Nephron (organoid): ENCODE measurements around the gene SRF.

Source experiments
- H3K27ac Mint-ChIP-seq, 3 experiments: 2 replicates each; pipeline ENCODE4 v1.8.0; 2020; ENCODE audit warnings: mixed read lengths in 3 of 3, mild to moderate bottlenecking in 2 of 3, moderate library complexity in 1 of 3
- H3K27me3 Mint-ChIP-seq: 2 replicates; pipeline ENCODE4 v1.8.0; 2021; ENCODE audit warnings: low read depth, mild to moderate bottlenecking, moderate library complexity, mixed read lengths
- H3K36me3 Mint-ChIP-seq: 2 replicates; pipeline ENCODE4 v1.8.0; 2020; ENCODE audit warnings: low read depth, mixed read lengths
- H3K4me1 Mint-ChIP-seq: 2 replicates; pipeline ENCODE4 v1.8.0; 2020; ENCODE audit warnings: mixed read lengths
- H3K4me3 Mint-ChIP-seq, 3 experiments: 2 replicates each; pipeline ENCODE4 v1.8.0; 2020; ENCODE audit warnings: mild to moderate bottlenecking in 3 of 3, mixed read lengths in 3 of 3, moderate library complexity in 2 of 3
- H3K9me3 Mint-ChIP-seq: 2 replicates; pipeline ENCODE4 v1.8.0; 2020; ENCODE audit warnings: mixed read lengths
- CTCF ChIP-seq, 3 experiments: fragments of 200-600 bp; sonication (generic); IDR thresholded peaks; one replicate each; pipeline ENCODE4 v1.5.0; 2021; ENCODE audit warnings: antibody characterized with exemption in 3 of 3; ENCODE audit not compliant: unreplicated experiment in 3 of 3

Gene SRF

DNA sequence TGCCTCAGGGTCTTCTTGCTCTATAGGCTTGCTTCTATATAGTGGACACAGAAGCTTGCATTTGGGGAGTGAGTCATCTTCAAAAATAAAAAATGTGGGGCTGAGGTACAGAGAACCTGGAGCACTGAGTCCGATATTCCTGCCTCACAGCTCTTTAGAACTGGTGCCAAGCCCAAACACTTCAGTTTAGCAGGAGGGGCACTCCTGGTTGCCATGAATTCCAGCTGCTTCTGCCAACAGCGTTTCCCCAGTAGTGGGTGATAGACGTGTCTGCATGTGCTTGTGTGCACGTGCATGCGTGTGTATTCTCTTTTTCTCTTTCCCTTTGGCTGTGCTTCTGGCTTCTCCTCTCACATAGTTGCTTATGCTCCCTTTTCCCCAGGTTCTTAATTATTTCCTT is 46.3 kb downstream of the SRF start:
- H3K4me3 Mint-ChIP-seq: no peak overlapping the region
- H3K27ac Mint-ChIP-seq: no peak overlapping the region
- no peak for TF ChIP-seq CTCF (IDR thresholded peaks at IDR 0.05; ENCODE audit: unreplicated experiment in 3 of 3)
- peaks cover 23% of the 10 kb centered on the region for H3K36me3 Mint-ChIP-seq
- no peaks in the 10 kb centered on the region for H3K9me3 Mint-ChIP-seq
- peaks cover 4% of the 10 kb centered on the region for H3K4me1 Mint-ChIP-seq
- no peaks in the 10 kb centered on the region for H3K27me3 Mint-ChIP-seq

DNA sequence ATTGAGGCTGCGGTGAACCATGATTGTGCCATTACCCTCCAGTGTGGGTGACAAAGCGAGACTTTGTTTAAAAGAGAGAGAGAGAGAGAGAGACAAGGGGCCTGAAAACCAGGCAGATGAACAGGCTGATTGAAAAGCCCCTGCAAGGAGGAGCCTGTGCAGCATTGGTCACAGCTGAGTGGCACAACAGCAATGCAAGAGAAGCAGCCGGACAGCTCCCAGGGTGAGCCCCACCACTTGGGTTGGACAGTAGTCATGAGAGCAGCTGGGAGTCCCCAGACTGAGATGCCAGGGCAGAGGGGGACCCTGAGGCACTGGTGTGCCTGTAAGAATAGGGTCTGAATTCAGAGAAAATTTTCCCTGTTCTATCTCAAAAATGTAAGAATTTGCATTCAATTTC is 48.0 kb downstream of the SRF start:
- Mint-ChIP-seq H3K36me3 (peaks cover 28% of the 10 kb centered on the region), H3K4me3 (no peak overlapping the region), H3K4me1 (peaks cover 4% of the 10 kb centered on the region), H3K27ac (no peak overlapping the region), H3K9me3 (no peaks in the 10 kb centered on the region), H3K27me3 (no peaks in the 10 kb centered on the region)
- TF ChIP-seq CTCF (IDR thresholded peaks at IDR 0.05; ENCODE audit: unreplicated experiment in 3 of 3): no peak

- Mint-ChIP-seq H3K27ac (no peak overlapping the region), H3K36me3 (peaks cover 33% of the 10 kb centered on the region), H3K4me3 (no peak overlapping the region), H3K4me1 (peaks cover 4% of the 10 kb centered on the region), H3K27me3 (no peaks in the 10 kb centered on the region), H3K9me3 (no peaks in the 10 kb centered on the region)
- no peak for TF ChIP-seq CTCF (IDR thresholded peaks at IDR 0.05; ENCODE audit: unreplicated experiment in 3 of 3)
These were observed 48.7 kb downstream of the SRF start for GRCh38 chr6:43219814-43220213.

- no peak overlapping the region for H3K27ac Mint-ChIP-seq
- H3K4me1 Mint-ChIP-seq: peaks cover 4% of the 10 kb centered on the region
- H3K36me3 Mint-ChIP-seq: peaks cover 31% of the 10 kb centered on the region
- H3K4me3 Mint-ChIP-seq: no peak overlapping the region
- H3K27me3 Mint-ChIP-seq: no peaks in the 10 kb centered on the region
- H3K9me3 Mint-ChIP-seq: no peaks in the 10 kb centered on the region
- no peak for TF ChIP-seq CTCF (IDR thresholded peaks at IDR 0.05; ENCODE audit: unreplicated experiment in 3 of 3)
These were observed 49.4 kb downstream of the SRF start for GRCh38 chr6:43220439-43220951.

DNA sequence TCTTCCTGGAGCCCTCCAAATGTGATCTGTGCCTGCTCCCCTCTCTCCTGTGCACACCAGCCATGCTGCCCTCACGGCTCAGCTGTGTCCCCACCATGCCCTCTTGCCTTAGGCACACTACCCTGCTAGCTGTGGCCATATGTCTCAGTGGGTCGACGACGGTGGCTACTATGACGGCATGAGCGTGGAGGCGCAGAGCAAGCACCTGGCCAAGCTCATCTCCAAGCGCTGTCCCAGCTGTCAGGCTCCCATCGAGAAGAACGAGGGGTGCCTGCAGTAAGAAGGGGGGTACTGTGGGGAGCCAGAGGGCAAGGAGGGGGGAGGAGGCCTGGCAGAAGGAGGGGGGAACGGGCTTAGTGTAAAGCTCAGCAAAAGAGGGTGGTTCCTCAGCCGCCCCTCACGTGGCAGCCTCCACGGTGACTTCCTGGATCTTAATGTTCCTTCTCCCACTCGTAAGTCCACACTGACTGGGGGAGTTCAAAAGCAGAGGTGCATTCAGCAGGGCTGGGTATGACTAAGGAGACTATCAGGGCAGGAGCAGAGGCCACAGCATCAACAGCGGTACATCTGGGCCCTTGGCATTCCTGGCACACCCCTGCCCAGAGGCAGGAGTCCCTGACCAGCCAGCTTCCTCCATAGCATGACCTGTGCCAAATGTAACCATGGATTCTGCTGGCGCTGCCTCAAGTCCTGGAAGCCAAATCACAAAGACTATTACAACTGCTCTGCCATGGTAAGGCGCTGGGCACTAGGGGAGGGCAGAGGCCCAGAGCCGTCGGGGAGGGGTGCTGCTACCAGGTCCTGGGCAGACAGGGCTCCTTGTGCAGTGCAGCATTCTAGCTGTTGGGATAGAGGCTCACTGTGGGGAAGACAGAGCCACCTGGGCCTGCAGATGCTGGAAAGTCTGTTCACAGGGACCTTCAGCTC is 50.2 kb downstream of the SRF start:
- H3K4me1 Mint-ChIP-seq: peaks cover 4% of the 10 kb centered on the region

More for the DNA sequence above, 50.2 kb downstream of the SRF start:
- H3K27ac Mint-ChIP-seq: no peak overlapping the region
- no peaks in the 10 kb centered on the region for H3K9me3 Mint-ChIP-seq
- TF ChIP-seq CTCF (IDR thresholded peaks at IDR 0.05; ENCODE audit: unreplicated experiment in 3 of 3): no peak
- no peak overlapping the region for H3K4me3 Mint-ChIP-seq
- H3K36me3 Mint-ChIP-seq: peaks cover 34% of the 10 kb centered on the region
- no peaks in the 10 kb centered on the region for H3K27me3 Mint-ChIP-seq
